IgD-negative memory B cell (primary cell): ENCODE data around the gene ACACA. TPM values are rescaled to one million over a fixed set of nuclear protein-coding genes. Genes with fewer than 3 reads are reported as not detected.

Experiments used
- H3K27ac Mint-ChIP-seq, 3 donors: one replicate each; pipeline ENCODE4 v1.8.0; 2020 to 2022; ENCODE audit warnings: mild to moderate bottlenecking in 3 of 3, mixed read lengths in 3 of 3, moderate library complexity in 1 of 3
- H3K27me3 Mint-ChIP-seq: one replicate; pipeline ENCODE4 v1.8.0; 2021; ENCODE audit warnings: mixed read lengths
- H3K36me3 Mint-ChIP-seq: one replicate; pipeline ENCODE4 v1.8.0; 2020; ENCODE audit warnings: mild to moderate bottlenecking, mixed read lengths
- H3K4me1 Mint-ChIP-seq, 3 donors: one replicate each; pipeline ENCODE4 v1.8.0; 2020 to 2022; ENCODE audit warnings: mixed read lengths in 3 of 3, mild to moderate bottlenecking in 1 of 3
- H3K4me3 Mint-ChIP-seq, 4 donors: one replicate each; pipeline ENCODE4 v1.8.0; 2020 to 2022; ENCODE audit warnings: mild to moderate bottlenecking in 4 of 4, mixed read lengths in 4 of 4, moderate library complexity in 3 of 4
- H3K9me3 Mint-ChIP-seq, 3 donors: one replicate each; pipeline ENCODE4 v1.8.0; 2020 to 2021; ENCODE audit warnings: mixed read lengths in 3 of 3, mild to moderate bottlenecking in 1 of 3
- polyA plus RNA-seq: library from polyadenylated mRNA; unstranded; fragments of 300-500 nt; fragmentation: Illumina TruSeq; gene quantifications from one replicate; pipeline ENCODE4 v1.2.3, GENCODE V29; 2021

The ACACA gene
- polyA plus RNA-seq, 1 donor from 2014 or later, result 6.0 TPM

DNA sequence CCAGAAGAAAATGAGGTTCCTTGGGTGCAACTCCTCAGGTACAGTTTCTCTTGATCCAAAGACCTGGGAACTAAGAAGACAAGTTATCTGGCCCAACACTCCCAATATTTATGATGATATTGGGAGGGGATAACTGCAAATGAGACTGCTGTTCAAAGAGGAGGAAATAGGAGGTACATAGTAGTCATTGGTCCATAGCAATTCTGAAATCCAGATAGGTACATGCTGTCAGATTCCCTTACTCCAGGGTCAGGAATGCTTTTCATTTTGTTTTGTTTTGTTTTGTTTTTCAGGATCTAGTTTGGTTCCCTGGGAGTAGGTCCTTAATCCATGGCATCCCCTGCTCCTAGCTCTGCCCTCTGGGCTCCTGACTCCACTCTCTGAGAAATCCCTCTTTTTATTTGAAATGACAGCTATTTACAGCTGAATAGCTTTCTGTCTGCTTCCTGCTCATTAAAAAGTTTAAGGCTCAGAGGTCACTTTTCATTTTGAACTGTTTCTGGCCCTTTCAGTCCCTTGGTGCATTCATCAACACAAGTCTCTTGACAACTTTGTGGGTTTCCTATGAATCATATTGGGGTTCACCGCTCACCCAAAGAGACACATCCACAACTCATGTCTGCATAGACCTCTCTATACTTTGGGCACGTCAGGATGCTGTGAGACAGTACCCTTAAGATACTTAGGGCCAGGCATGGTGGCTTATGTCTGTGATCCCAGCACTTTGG lies 141.0 kb downstream of the ACACA start:
- Mint-ChIP-seq H3K9me3 (peaks cover 4 to 14% (median 7%) of the 10 kb centered on the region in 3 donors), H3K4me3 (no peak overlapping the region), H3K4me1 (no peaks in the 10 kb centered on the region), H3K27ac (no peak overlapping the region), H3K36me3 (peaks cover 40% of the 10 kb centered on the region), H3K27me3 (no peaks in the 10 kb centered on the region)

DNA sequence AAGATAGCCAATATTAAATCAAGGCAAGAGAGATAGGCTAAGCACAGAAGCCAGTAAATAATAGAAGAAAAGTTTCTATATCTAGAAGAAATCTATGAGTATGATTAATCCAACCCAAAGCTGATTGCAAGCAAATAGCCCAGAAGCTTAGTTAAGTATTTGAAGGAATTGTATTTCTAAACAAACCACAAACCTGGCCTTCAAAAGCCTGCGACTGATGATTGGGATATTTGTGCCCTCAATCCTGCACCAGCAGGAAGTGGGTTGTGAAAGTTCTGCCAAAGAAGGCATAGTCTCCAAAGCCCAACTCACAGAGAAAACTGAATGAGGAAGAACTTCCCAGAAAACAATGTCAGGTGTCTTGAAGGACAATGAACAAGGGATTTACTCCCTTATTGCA lies 145.3 kb downstream of the ACACA start:
- Mint-ChIP-seq H3K4me3 (no peak overlapping the region), H3K36me3 (peaks cover 19% of the 10 kb centered on the region), H3K27ac (no peak overlapping the region), H3K9me3 (peaks cover 2 to 8% (median 4%) of the 10 kb centered on the region in 3 donors), H3K4me1 (no peaks in the 10 kb centered on the region), H3K27me3 (no peaks in the 10 kb centered on the region)

DNA sequence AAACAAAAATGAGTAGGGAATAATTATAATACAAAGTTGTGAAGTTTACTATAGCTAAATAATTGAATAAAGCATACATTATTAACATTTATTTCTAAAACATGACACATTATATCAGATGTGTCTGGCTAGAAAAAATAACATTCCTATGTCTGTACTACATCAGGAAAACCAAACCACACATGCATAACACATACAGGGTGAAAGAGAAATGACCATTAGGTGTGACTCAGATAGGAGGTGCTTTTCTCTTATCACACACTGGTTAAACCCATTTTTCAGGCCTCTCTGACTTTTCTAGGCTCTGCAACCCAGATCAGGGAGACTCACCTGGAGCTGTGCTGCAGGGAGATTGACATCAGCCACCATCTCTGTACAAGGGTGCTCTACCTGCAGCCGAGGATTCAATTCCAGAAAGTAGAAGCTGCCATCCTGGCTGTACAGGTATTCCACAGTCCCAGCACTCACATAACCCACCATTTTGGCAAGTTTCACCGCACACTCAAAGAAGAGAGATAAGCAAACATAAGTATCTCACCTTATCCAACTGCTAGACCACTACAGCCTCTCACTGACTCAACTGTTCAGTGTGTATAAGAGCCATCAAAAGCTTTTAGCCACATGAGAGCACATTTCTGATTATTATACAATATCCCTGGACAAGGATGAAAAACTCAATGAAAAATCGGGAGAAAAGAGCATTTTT lies 147.5 kb downstream of the ACACA start:
- Mint-ChIP-seq H3K27ac (no peak overlapping the region), H3K27me3 (no peaks in the 10 kb centered on the region), H3K9me3 (no peaks in the 10 kb centered on the region), H3K4me1 (no peaks in the 10 kb centered on the region), H3K4me3 (no peak overlapping the region), H3K36me3 (peaks cover 2% of the 10 kb centered on the region)

DNA sequence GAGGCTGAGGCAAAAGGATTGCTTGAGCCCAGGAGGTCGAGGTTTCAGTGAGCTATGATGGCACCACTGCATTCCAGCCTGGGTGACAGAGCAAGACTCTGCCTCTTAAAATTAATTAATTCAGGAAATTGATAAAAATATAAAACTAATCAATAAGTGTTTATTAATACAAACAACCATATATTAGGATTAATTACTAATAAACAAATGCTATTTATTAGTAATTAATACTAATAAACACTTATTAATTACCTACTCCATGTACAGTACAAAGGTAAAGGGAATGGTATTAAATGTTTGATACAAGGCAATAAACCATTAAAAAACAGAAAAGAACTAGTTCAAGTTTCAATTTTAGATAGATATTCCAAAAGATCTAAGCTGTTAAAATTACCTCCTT lies 150.0 kb downstream of the ACACA start:
- Mint-ChIP-seq H3K36me3 (no peaks in the 10 kb centered on the region), H3K27ac (no peak overlapping the region), H3K4me3 (no peak overlapping the region), H3K27me3 (no peaks in the 10 kb centered on the region), H3K4me1 (no peaks in the 10 kb centered on the region), H3K9me3 (no peaks in the 10 kb centered on the region)

DNA sequence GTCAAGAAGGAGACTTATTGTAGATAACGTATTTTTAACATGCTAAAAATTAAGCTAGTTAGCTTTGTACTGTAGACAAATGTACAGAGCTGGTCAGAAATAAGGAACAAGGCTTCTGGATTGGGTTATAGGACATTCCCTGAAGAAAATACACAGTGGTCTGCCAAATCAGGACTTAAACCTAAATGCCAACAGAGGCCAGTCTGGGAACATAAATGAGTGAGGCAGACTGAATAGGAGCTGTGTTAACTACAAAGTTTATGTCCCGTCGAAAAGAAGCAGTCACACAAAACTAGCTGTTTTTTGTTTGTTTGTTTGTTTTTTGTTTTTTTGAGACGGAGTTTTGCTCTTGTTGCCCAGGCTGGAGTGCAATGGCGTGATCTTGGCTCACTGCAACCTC lies 151.2 kb downstream of the ACACA start:
- Mint-ChIP-seq H3K4me3 (no peak overlapping the region), H3K9me3 (no peaks in the 10 kb centered on the region), H3K4me1 (no peaks in the 10 kb centered on the region), H3K27me3 (no peaks in the 10 kb centered on the region), H3K36me3 (peaks cover 6% of the 10 kb centered on the region), H3K27ac (no peak overlapping the region)

DNA sequence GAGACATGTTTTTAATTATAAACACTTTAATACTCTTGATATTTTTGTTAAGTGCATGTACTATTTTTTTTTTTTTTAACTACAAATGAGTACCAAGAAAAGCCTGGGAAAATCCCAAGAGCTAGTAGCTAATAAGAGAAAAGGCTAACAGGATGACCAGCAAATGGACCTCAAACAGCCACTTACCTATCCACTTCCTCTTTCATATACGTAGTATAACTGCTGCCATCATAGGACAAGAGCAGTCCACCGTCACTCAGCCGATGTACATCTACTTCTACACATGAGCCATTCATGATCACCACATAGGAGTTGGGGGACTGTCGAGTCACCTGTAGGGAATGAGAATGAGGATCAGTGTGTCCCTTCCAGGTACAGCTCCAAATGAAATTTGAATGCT lies 158.8 kb downstream of the ACACA start:
- Mint-ChIP-seq H3K27ac (no peak overlapping the region), H3K4me1 (peaks cover 0 to 3% (median 0%) of the 10 kb centered on the region in 3 donors), H3K27me3 (no peaks in the 10 kb centered on the region), H3K36me3 (peaks cover 13% of the 10 kb centered on the region), H3K4me3 (no peak overlapping the region), H3K9me3 (no peaks in the 10 kb centered on the region)

DNA sequence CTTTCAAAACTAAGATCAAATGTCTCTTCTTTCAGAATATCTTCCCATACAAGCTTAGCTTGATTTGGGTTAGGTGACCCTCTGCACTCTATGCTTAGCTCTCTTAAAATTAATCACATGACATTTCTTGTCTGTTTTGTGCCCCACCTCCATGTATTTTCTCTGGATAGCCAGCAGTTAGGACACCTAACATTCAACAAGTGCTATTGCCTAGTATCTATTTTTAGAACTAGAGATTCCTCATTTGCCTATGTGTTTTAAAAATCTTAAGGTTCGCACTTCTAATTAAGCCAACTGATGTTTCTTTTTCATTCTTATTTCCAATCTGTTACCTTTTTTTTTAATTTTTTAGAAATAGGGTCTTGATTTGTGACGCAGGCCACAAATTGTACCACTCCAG lies 160.6 kb downstream of the ACACA start:
- Mint-ChIP-seq H3K4me1 (peaks cover 0 to 3% (median 0%) of the 10 kb centered on the region in 3 donors), H3K27me3 (no peaks in the 10 kb centered on the region), H3K4me3 (no peak overlapping the region), H3K36me3 (peaks cover 9% of the 10 kb centered on the region), H3K9me3 (no peaks in the 10 kb centered on the region), H3K27ac (no peak overlapping the region)

DNA sequence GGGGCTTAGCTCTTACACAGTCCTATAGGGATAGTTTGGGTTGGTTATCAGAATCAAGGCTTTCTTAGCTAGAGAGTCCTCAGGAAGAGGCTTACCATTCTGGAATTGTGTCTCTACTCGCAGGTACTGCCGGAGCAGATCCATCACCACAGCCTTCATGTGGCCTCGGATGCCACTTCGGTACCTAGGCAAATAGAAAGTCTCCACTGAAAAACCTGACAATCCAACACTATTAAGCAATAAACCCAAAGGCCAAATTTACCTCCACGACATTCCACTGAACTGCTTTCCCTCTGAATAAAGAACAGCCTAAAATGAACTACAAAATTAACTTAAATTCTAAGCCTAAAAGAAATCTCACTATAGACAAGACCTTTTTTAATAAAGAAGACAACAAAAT lies 166.3 kb downstream of the ACACA start:
- Mint-ChIP-seq H3K4me1 (no peaks in the 10 kb centered on the region), H3K4me3 (no peak overlapping the region), H3K36me3 (peaks cover 4% of the 10 kb centered on the region), H3K27me3 (no peaks in the 10 kb centered on the region), H3K27ac (no peak overlapping the region), H3K9me3 (no peaks in the 10 kb centered on the region)

DNA sequence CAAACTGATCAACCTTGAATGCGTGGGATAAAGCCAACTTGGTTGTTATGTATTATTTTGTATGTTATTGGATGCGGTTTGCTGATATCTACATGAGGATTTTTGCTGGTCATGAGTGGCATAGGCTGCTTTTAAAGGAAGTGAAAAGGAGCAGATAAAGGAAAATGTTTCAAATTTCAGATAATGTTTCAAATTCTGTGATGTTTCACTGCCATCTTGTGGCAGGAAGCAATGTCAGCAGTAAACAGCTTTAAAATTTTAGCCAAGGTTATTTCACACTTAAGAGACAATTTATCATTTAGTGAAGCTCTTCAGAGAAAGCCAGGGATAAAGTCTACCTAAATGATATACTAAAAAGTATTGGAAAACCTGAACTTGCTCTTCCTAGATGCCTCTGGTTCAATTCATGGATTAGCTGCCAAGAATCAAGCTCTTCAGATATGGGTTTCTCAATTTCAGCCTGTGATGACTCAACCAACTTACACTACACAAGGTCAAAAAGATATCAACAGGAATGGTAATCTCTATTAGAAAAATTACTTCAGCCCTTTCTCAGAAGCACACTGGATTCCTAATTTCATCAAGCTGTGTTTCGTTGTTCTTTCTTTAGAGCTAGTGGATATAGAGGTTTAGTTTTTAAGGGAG lies 166.8 kb downstream of the ACACA start:
- no peaks in the 10 kb centered on the region for H3K27me3 Mint-ChIP-seq
- H3K36me3 Mint-ChIP-seq, result peaks cover 7% of the 10 kb centered on the region
- no peak overlapping the region for H3K27ac Mint-ChIP-seq
- no peaks in the 10 kb centered on the region for H3K4me1 Mint-ChIP-seq
- H3K9me3 Mint-ChIP-seq, result no peaks in the 10 kb centered on the region
- H3K4me3 Mint-ChIP-seq, result no peak overlapping the region

DNA sequence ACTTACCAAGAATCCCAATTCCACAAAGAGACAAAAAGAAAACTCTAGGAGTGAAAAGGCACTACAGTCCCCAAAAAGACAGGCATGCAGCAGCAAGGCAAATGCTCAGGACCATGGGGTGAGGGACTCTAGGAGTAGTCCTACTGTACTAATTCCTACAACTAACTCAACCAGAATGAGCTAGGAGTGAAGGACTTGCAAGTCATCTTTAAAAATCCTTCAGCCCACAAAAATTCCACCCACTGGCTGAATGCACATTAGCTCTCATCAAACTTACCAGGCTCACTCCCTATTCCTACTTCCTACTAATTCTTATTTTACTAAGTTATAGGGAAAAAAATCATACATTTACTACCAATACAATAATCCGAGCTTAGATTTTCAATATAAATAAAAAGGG lies 172.5 kb downstream of the ACACA start:
- Mint-ChIP-seq H3K36me3 (peaks cover 10% of the 10 kb centered on the region), H3K4me3 (no peak overlapping the region), H3K27ac (no peak overlapping the region), H3K27me3 (no peaks in the 10 kb centered on the region), H3K9me3 (no peaks in the 10 kb centered on the region), H3K4me1 (no peaks in the 10 kb centered on the region)

DNA sequence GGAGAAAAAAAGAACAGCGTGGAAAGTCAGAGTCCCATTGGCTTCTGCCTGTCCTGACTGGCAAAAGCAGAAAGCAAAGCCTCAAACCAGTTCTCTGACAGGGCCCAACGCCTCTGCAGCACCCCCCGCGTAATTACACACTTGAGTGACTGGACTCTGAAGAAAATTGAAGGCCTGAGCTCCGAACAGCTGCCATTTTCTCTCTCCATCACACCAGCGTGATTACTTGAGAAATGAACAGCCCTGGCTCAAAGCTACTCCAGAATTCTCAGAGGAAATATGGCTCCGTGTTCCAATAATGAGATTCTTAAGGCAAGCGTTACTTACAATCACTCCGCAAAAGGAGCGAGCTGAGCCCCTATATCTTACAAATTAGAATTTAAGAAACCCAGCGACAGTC lies 173.6 kb downstream of the ACACA start:
- Mint-ChIP-seq H3K9me3 (no peaks in the 10 kb centered on the region), H3K36me3 (peaks cover 8% of the 10 kb centered on the region), H3K4me1 (no peaks in the 10 kb centered on the region), H3K27ac (no peak overlapping the region), H3K27me3 (no peaks in the 10 kb centered on the region), H3K4me3 (no peak overlapping the region)

DNA sequence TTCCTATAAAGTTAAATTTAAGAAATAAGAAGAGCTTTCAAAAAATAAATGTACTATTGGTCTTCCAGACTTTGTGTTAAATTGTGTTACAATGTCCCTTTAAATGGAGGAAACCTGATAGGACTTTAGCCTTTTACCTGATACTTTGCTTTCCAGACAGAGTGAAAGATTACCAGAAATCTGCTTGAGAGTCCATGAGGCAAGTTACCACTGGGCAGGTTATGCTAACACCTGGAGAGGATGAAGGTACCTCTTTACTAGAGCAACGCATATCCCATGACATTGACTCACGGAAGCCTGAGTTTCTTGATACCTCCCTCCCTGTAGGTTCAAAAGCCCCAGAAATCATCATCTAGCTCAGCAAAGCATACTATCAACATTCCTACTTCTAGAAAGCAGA lies 174.7 kb downstream of the ACACA start:
- no peaks in the 10 kb centered on the region for H3K27me3 Mint-ChIP-seq
- H3K4me1 Mint-ChIP-seq, result no peaks in the 10 kb centered on the region
- H3K4me3 Mint-ChIP-seq, result no peak overlapping the region
- no peak overlapping the region for H3K27ac Mint-ChIP-seq
- no peaks in the 10 kb centered on the region for H3K9me3 Mint-ChIP-seq
- H3K36me3 Mint-ChIP-seq, result peaks cover 9% of the 10 kb centered on the region

DNA sequence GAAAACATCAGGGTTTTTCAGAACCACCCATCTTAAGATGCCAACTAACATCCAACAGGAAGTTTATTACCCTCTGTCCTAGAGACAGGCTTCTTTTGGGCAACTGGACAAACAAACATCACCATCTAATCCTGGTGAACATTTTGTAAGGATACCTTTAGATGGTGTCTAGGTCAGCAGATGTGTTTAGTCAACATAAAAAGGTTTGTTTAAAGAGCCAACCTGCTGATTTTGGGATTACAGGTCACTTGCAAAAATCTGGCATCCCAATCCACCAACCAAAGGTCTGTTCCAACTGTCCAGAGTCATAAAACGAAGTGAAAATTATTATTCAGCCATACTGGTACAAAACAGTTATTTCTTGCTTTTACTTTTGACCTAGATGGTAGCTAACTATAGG lies 176.0 kb downstream of the ACACA start:
- no peak overlapping the region for H3K27ac Mint-ChIP-seq
- no peaks in the 10 kb centered on the region for H3K9me3 Mint-ChIP-seq
- no peaks in the 10 kb centered on the region for H3K4me1 Mint-ChIP-seq

DNA sequence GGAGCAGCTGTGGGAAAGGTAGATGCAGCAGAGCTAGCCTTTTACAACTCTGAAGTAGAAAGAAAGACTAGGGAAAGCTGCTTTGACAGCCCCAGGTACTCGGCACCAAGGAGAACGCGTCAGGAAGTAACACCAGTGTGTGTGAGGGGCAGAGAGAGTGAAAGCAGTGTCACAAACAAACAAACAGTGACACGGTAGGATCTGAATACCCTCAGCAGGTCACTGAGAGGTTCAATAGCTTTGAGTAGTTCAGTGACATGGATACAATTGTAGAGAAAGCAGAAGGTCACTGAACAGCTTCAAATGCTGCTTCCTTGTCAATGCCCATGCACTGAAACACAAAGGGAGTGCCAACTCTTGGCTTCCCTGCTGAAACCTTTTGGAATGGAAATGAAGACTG lies 181.2 kb downstream of the ACACA start:
- Mint-ChIP-seq H3K36me3 (peaks cover 4% of the 10 kb centered on the region), H3K4me1 (no peaks in the 10 kb centered on the region), H3K27ac (peak overlapping the region in 1 of 3 donors; percentile 6), H3K4me3 (no peak overlapping the region), H3K27me3 (no peaks in the 10 kb centered on the region), H3K9me3 (no peaks in the 10 kb centered on the region)

More for the DNA sequence above, 176.0 kb downstream of the ACACA start:
- Mint-ChIP-seq H3K27me3 (no peaks in the 10 kb centered on the region), H3K36me3 (peaks cover 10% of the 10 kb centered on the region), H3K4me3 (no peak overlapping the region)

DNA sequence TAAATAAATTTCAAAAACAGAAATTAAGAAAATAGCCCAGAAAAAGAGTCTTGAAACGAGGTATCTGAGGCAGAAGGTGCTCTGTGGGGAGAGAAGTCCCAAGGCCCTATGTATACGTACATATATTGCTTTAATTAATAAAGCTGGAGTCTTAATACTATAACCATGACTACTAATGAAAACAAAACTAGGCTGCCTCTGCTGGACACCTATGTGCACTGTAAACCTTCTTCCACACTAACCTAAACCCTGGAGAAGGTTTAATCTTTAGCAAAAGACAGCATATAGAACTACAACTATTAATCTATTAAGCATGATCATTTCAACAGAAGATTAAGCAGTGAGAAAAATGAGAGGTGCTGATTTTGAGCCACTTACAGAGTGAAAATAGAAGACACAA lies 184.8 kb downstream of the ACACA start:
- H3K27ac Mint-ChIP-seq, result no peak overlapping the region
- no peaks in the 10 kb centered on the region for H3K9me3 Mint-ChIP-seq
- H3K27me3 Mint-ChIP-seq, result no peaks in the 10 kb centered on the region
- H3K4me1 Mint-ChIP-seq, result no peaks in the 10 kb centered on the region
- H3K36me3 Mint-ChIP-seq, result peaks cover under 1% of the 10 kb centered on the region
- H3K4me3 Mint-ChIP-seq, result no peak overlapping the region

DNA sequence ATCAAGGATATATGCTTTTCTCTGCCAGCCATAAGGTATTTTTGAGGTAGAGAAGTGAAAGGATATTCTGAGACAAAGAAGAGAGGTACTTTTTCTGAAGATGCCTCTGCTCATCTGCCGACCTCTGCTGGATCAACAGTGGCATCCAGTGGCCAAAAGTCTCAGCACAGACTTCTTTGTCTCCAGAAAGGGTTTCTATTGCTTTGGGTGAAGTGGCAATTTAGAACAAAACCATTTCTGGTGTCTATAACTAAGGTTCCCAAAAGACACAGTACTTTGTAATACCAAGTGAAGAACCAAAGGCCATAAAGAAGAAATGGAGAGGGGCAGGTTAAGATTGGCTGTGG lies 186.1 kb downstream of the ACACA start:
- Mint-ChIP-seq H3K27me3 (no peaks in the 10 kb centered on the region), H3K4me3 (no peak overlapping the region), H3K27ac (no peak overlapping the region), H3K9me3 (no peaks in the 10 kb centered on the region), H3K36me3 (peaks cover 2% of the 10 kb centered on the region), H3K4me1 (no peaks in the 10 kb centered on the region)
